Measurements from ENCODE around the gene APCDD1L.
"Not testable (repeated sequence)": the region's sequence is repeated elsewhere in the genome, so short reads cannot be mapped to it uniquely, and the experiment has no call there.

The APCDD1L gene

GRCh38 chr20:58549231-58550209 is 34.3 kb upstream of the APCDD1L start:
- no peaks in the 10 kb centered on the region for H3K4me1 Mint-ChIP-seq (ENCODE audit: low read depth)
- intact Hi-C loops (cut with micrococcal nuclease) = no loop called here
- H3K36me3 Mint-ChIP-seq (ENCODE audit: low read depth) = no peaks in the 10 kb centered on the region
- no peak overlapping the region for H3K4me3 Mint-ChIP-seq
- peaks cover 22% of the 10 kb centered on the region for H3K27me3 Mint-ChIP-seq
- H3K27ac Mint-ChIP-seq = no peak overlapping the region
- H3K9me3 Mint-ChIP-seq = no peaks in the 10 kb centered on the region

GRCh38 chr20:58547623-58548475 is 32.6 kb upstream of the APCDD1L start:
- no peak overlapping the region for H3K4me3 Mint-ChIP-seq

GRCh38 chr20:58546756-58547622 is 31.8 kb upstream of the APCDD1L start:
- H3K36me3 Mint-ChIP-seq (ENCODE audit: low read depth) = no peaks in the 10 kb centered on the region
- intact Hi-C loops (cut with micrococcal nuclease) = no loop called here
- H3K4me1 Mint-ChIP-seq (ENCODE audit: low read depth) = no peaks in the 10 kb centered on the region
- peaks cover 11% of the 10 kb centered on the region for H3K27me3 Mint-ChIP-seq
- H3K9me3 Mint-ChIP-seq = no peaks in the 10 kb centered on the region
- H3K4me3 Mint-ChIP-seq = no peak overlapping the region
- no peak overlapping the region for H3K27ac Mint-ChIP-seq

More at GRCh38 chr20:58547623-58548475, 32.6 kb upstream of the APCDD1L start:
- no peaks in the 10 kb centered on the region for H3K9me3 Mint-ChIP-seq
- no peak overlapping the region for H3K27ac Mint-ChIP-seq
- intact Hi-C loops (cut with micrococcal nuclease) = no loop called here
- H3K36me3 Mint-ChIP-seq (ENCODE audit: low read depth) = no peaks in the 10 kb centered on the region
- peaks cover 16% of the 10 kb centered on the region for H3K27me3 Mint-ChIP-seq
- no peaks in the 10 kb centered on the region for H3K4me1 Mint-ChIP-seq (ENCODE audit: low read depth)

- no peaks in the 10 kb centered on the region for H3K9me3 Mint-ChIP-seq
- intact Hi-C loops (cut with micrococcal nuclease) = no loop called here
- peaks cover 12% of the 10 kb centered on the region for H3K27me3 Mint-ChIP-seq
- H3K27ac Mint-ChIP-seq = no peak overlapping the region
- H3K4me1 Mint-ChIP-seq (ENCODE audit: low read depth) = no peaks in the 10 kb centered on the region
- no peak overlapping the region for H3K4me3 Mint-ChIP-seq
- no peaks in the 10 kb centered on the region for H3K36me3 Mint-ChIP-seq (ENCODE audit: low read depth)
Measured at GRCh38 chr20:58546416-58546711, 31.2 kb upstream of the APCDD1L start.

GRCh38 chr20:58545565-58546415 is 30.6 kb upstream of the APCDD1L start:
- Mint-ChIP-seq H3K27me3 (peaks cover 12% of the 10 kb centered on the region), H3K9me3 (no peaks in the 10 kb centered on the region), H3K27ac (no peak overlapping the region), H3K4me3 (no peak overlapping the region), H3K36me3 (ENCODE audit: low read depth) (no peaks in the 10 kb centered on the region), H3K4me1 (ENCODE audit: low read depth) (no peaks in the 10 kb centered on the region)
- intact Hi-C loops (cut with micrococcal nuclease) = no loop called here

GRCh38 chr20:58544891-58545290 is 29.7 kb upstream of the APCDD1L start:
- Mint-ChIP-seq H3K9me3 (no peaks in the 10 kb centered on the region), H3K4me3 (no peak overlapping the region), H3K27ac (no peak overlapping the region), H3K36me3 (ENCODE audit: low read depth) (no peaks in the 10 kb centered on the region), H3K4me1 (ENCODE audit: low read depth) (no peaks in the 10 kb centered on the region), H3K27me3 (peaks cover 12% of the 10 kb centered on the region)
- intact Hi-C loops (cut with micrococcal nuclease) = no loop called here

- H3K4me3 Mint-ChIP-seq = no peak overlapping the region
Measured at GRCh38 chr20:58544286-58544685, 29.1 kb upstream of the APCDD1L start.

GRCh38 chr20:58543274-58543673 is 28.1 kb upstream of the APCDD1L start:
- no peaks in the 10 kb centered on the region for H3K9me3 Mint-ChIP-seq
- no peaks in the 10 kb centered on the region for H3K4me1 Mint-ChIP-seq (ENCODE audit: low read depth)
- no peak overlapping the region for H3K27ac Mint-ChIP-seq
- peaks cover 9% of the 10 kb centered on the region for H3K27me3 Mint-ChIP-seq
- H3K36me3 Mint-ChIP-seq (ENCODE audit: low read depth) = no peaks in the 10 kb centered on the region
- intact Hi-C loops (cut with micrococcal nuclease) = no loop called here
- H3K4me3 Mint-ChIP-seq = no peak overlapping the region

More at GRCh38 chr20:58544286-58544685, 29.1 kb upstream of the APCDD1L start:
- intact Hi-C loops (cut with micrococcal nuclease) = no loop called here
- Mint-ChIP-seq H3K9me3 (no peaks in the 10 kb centered on the region), H3K4me1 (ENCODE audit: low read depth) (no peaks in the 10 kb centered on the region), H3K27ac (no peak overlapping the region), H3K36me3 (ENCODE audit: low read depth) (no peaks in the 10 kb centered on the region), H3K27me3 (peaks cover 12% of the 10 kb centered on the region)

GRCh38 chr20:58542411-58543095 is 27.4 kb upstream of the APCDD1L start:
- Mint-ChIP-seq H3K27ac (no peak overlapping the region), H3K9me3 (peaks cover 7% of the 10 kb centered on the region), H3K27me3 (peaks cover 6% of the 10 kb centered on the region), H3K4me3 (no peak overlapping the region), H3K36me3 (ENCODE audit: low read depth) (no peaks in the 10 kb centered on the region), H3K4me1 (ENCODE audit: low read depth) (no peaks in the 10 kb centered on the region)
- intact Hi-C loops (cut with micrococcal nuclease) = no loop called here

GRCh38 chr20:58542034-58542410 is 26.8 kb upstream of the APCDD1L start:
- H3K4me1 Mint-ChIP-seq (ENCODE audit: low read depth); intact Hi-C loops (cut with micrococcal nuclease); H3K36me3 Mint-ChIP-seq (ENCODE audit: low read depth); H3K9me3 Mint-ChIP-seq; H3K27ac Mint-ChIP-seq; H3K27me3 Mint-ChIP-seq; H3K4me3 Mint-ChIP-seq: not testable (repeated sequence)

- H3K27me3 Mint-ChIP-seq = peaks cover 1% of the 10 kb centered on the region
- no peaks in the 10 kb centered on the region for H3K4me1 Mint-ChIP-seq (ENCODE audit: low read depth)
- intact Hi-C loops (cut with micrococcal nuclease) = no loop called here
- no peak overlapping the region for H3K4me3 Mint-ChIP-seq
- no peaks in the 10 kb centered on the region for H3K36me3 Mint-ChIP-seq (ENCODE audit: low read depth)
- H3K9me3 Mint-ChIP-seq = peaks cover 9% of the 10 kb centered on the region
- H3K27ac Mint-ChIP-seq = no peak overlapping the region
Measured at GRCh38 chr20:58538752-58539151, 23.6 kb upstream of the APCDD1L start.

- Mint-ChIP-seq H3K4me1 (ENCODE audit: low read depth) (no peaks in the 10 kb centered on the region), H3K27me3 (peaks cover 1% of the 10 kb centered on the region), H3K4me3 (no peak overlapping the region), H3K27ac (no peak overlapping the region), H3K9me3 (peaks cover 18% of the 10 kb centered on the region), H3K36me3 (ENCODE audit: low read depth) (no peaks in the 10 kb centered on the region)
- intact Hi-C loops (cut with micrococcal nuclease) = no loop called here
Measured at GRCh38 chr20:58537831-58538230, 22.6 kb upstream of the APCDD1L start.
